Measurements from ENCODE around the gene OPN1MW3. TPM values are rescaled to one million over a fixed set of nuclear protein-coding genes. Genes with fewer than 3 reads are reported as not detected.

The OPN1MW3 gene
- total RNA-seq, 1 experiment from 2014 or later = not detected

DNA sequence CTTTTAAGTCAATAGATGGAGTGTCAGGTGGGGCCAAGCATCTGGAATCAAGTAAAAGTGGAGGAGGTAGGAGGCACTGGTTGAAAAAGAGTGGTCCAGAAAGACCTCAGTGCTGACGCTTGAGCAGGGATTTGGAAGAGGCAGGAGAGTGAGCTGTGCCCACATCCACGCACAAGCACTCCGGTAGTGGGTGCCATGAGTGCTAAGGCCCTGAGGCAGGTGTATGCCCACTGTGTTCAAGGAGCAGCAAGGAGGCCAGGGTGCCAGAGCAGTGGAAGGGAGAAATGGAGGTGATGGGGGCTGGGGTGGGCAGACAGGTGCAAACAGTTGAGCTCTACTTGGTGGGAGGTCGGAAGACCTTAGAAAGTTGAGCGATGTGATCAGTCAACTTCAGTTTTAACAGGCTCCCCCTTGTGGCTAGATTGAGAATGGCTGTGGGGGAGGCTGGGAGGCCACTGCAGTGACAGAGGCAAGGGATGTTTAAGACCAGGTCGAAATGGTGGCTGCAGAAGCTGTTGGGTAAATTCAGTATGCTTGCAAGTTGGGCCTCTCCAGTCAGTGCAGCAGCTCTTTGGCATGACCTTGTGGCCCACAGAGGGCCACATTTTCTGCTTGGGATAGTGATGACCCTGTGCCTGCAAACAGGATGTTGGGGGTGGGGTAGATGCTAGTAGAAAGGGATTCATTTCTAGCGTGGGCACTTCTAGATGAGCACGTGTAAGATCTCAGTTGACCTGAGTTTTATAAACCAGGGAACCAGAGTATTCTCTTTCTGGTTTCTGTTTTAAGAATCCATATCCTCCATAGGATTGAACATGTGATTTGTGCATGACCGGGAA, 50.9 kb downstream of the OPN1MW3 start:
- Histone ChIP-seq H2BK5ac (ENCODE audit: insufficient read length, low read length) (no peak overlapping the region), H3K27ac (ENCODE audit: insufficient read length, low read depth, low read length) (no peak overlapping the region), H3K14ac (ENCODE audit: insufficient read depth, low read length) (no peak overlapping the region; the same call in 1 of the 2 replicates), H3K9ac (ENCODE audit: extremely low read depth, insufficient read length, low read length) (no peak overlapping the region), H2BK120ac (ENCODE audit: low read depth, low read length, poor library complexity, severe bottlenecking) (no peak overlapping the region), H4K5ac (ENCODE audit: insufficient read length, low read depth, low read length) (no peak overlapping the region), H3K4me2 (ENCODE audit: insufficient read depth, insufficient read length, low read length) (no peak overlapping the region), H3K9me3 (ENCODE audit: control insufficient read depth, low read depth, low read length) (peaks cover 66% of the 10 kb centered on the region), H2BK20ac (ENCODE audit: low read depth, low read length, poor library complexity, severe bottlenecking) (no peak overlapping the region), H3K18ac (ENCODE audit: insufficient read length, low read depth, low read length) (no peak overlapping the region), H3K4ac (ENCODE audit: low read depth, low read length) (no peak overlapping the region), H3K23me2 (ENCODE audit: insufficient read length, low read depth, low read length, poor library complexity, severe bottlenecking) (no peaks in the 10 kb centered on the region), H4K20me1 (ENCODE audit: control insufficient read depth, insufficient read depth, insufficient read length) (no peaks in the 10 kb centered on the region), H3K23ac (ENCODE audit: insufficient read length, low read depth, low read length) (no peak overlapping the region), H2BK15ac (ENCODE audit: low read depth, low read length) (no peak overlapping the region), H3K27me3 (ENCODE audit: insufficient read depth, low read length) (no peaks in the 10 kb centered on the region), H4K8ac (replicated peaks; ENCODE audit: insufficient read length, low read depth, low read length) (no peak overlapping the region), H2AK5ac (ENCODE audit: insufficient read length, low read length) (no peak overlapping the region), H3K56ac (ENCODE audit: insufficient read length, low read depth, low read length) (no peak overlapping the region), H4K91ac (ENCODE audit: insufficient read length, low read depth, low read length) (no peak overlapping the region), H2BK12ac (ENCODE audit: insufficient read length, low read depth, low read length) (no peak overlapping the region), H3K79me2 (ENCODE audit: insufficient read depth, low read length) (no peaks in the 10 kb centered on the region), H2AFZ (ENCODE audit: low read length) (no peak overlapping the region), H3K79me1 (ENCODE audit: insufficient read depth, low read depth, low read length, poor library complexity, severe bottlenecking) (no peaks in the 10 kb centered on the region), H3K4me1 (ENCODE audit: insufficient read depth, low read length) (no peaks in the 10 kb centered on the region), H3T11ph (ENCODE audit: low read length) (no peak overlapping the region)
- Mint-ChIP-seq H3K27ac (no peak overlapping the region), H3K4me3 (no peak overlapping the region), H3K36me3 (ENCODE audit: insufficient read depth in 1 of 3, low read depth in 3 of 3) (peaks cover 0 to 4% (median 0%) of the 10 kb centered on the region in 3 experiments; a peak in 4 of 7 replicates), H3K9me3 (peaks cover 79 to 84% of the 10 kb centered on the region in 2 experiments), H3K27me3 (ENCODE audit: low read depth) (peaks cover 22% of the 10 kb centered on the region), H3K4me1 (peaks cover 2 to 16% of the 10 kb centered on the region in 2 experiments)
- DNase-seq = peak; percentile 66
- no CpG with 5 or more reads among the region's 9 CpGs for WGBS (ENCODE audit: extremely low coverage, insufficient read length, low lambda C conversion rate)
- TF ChIP-seq, protein P1, sequence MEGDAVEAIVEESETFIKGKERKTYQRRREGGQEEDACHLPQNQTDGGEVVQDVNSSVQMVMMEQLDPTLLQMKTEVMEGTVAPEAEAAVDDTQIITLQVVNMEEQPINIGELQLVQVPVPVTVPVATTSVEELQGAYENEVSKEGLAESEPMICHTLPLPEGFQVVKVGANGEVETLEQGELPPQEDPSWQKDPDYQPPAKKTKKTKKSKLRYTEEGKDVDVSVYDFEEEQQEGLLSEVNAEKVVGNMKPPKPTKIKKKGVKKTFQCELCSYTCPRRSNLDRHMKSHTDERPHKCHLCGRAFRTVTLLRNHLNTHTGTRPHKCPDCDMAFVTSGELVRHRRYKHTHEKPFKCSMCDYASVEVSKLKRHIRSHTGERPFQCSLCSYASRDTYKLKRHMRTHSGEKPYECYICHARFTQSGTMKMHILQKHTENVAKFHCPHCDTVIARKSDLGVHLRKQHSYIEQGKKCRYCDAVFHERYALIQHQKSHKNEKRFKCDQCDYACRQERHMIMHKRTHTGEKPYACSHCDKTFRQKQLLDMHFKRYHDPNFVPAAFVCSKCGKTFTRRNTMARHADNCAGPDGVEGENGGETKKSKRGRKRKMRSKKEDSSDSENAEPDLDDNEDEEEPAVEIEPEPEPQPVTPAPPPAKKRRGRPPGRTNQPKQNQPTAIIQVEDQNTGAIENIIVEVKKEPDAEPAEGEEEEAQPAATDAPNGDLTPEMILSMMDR (conservative IDR thresholded peaks at IDR 0.05) = peak; percentile 74
